OCI-LY1 (cell line): ENCODE results near the gene GBF1.

Experiments used
- CTCF ChIP-seq: fragments of 200-600 bp; sonication (generic), shearing (Covaris generic); IDR thresholded peaks from 2 replicates; pipeline ENCODE4 v1.5.1; 2017; ENCODE audit warnings: mild to moderate bottlenecking, antibody characterized with exemption, low read length, moderate library complexity, mixed read lengths
- EZH2 ChIP-seq: fragments of 200-600 bp; sonication (generic), shearing (Covaris generic); IDR thresholded peaks from 2 replicates; pipeline ENCODE4 v1.8.0; 2017; ENCODE audit warnings: borderline replicate concordance, mixed run types, mild to moderate bottlenecking, antibody characterized with exemption, low read length, moderate library complexity, mixed read lengths

- TF ChIP-seq CTCF (no peak), EZH2 (no peak)
Measured at GRCh38 chr10:102416695-102417094, 171.4 kb downstream of the GBF1 start.
